Erythroblast (primary cell): ENCODE data around the gene AHCYL2.
"Not testable (repeated sequence)": the region's sequence is repeated elsewhere in the genome, so short reads cannot be mapped to it uniquely, and the experiment has no call there.

ENCODE experiments used
- DNase-seq, 2 experiments: peaks; one replicate each; lab custom pipeline; 2025; lab: John Stamatoyannopoulos, UW
- GATA1 ChIP-seq: IDR thresholded peaks from 2 replicates; pipeline ENCODE4 v1.6.1; 2011; ENCODE audit warnings: low read depth, mild to moderate bottlenecking, control low read depth, low read length, moderate library complexity
- POLR2A ChIP-seq: IDR thresholded peaks from 2 replicates; pipeline ENCODE4 v1.6.1; 2011; ENCODE audit warnings: mild to moderate bottlenecking, low read length

AHCYL2 gene

GRCh38 chr7:129252128-129252527 is 27.3 kb downstream of the AHCYL2 start:
- DNase-seq = no peak
- TF ChIP-seq POLR2A = no peak
- no peak for TF ChIP-seq GATA1

- not testable (repeated sequence) for DNase-seq
Measured at GRCh38 chr7:129252603-129253002, 27.8 kb downstream of the AHCYL2 start.

- TF ChIP-seq POLR2A (no peak), GATA1 (no peak)
- no peak for DNase-seq
Measured at GRCh38 chr7:129255800-129256199, 31.0 kb downstream of the AHCYL2 start.

- TF ChIP-seq POLR2A (no peak), GATA1 (no peak)
- DNase-seq = no peak
Measured at GRCh38 chr7:129256221-129256620, 31.4 kb downstream of the AHCYL2 start.

- DNase-seq = no peak
- no peak for TF ChIP-seq POLR2A
Measured at GRCh38 chr7:129257168-129257567, 32.3 kb downstream of the AHCYL2 start.

GRCh38 chr7:129258649-129259389 is 34.0 kb downstream of the AHCYL2 start:
- no peak for TF ChIP-seq GATA1
- no peak for TF ChIP-seq POLR2A
- DNase-seq = no peak

- no peak for DNase-seq
Measured at GRCh38 chr7:129262324-129262723, 37.5 kb downstream of the AHCYL2 start.

GRCh38 chr7:129263168-129263567 is 38.3 kb downstream of the AHCYL2 start:
- TF ChIP-seq POLR2A = no peak
- TF ChIP-seq GATA1 = no peak
- DNase-seq = no peak

More at GRCh38 chr7:129262324-129262723, 37.5 kb downstream of the AHCYL2 start:
- TF ChIP-seq GATA1 = no peak
- TF ChIP-seq POLR2A = no peak

GRCh38 chr7:129264534-129264933 is 39.7 kb downstream of the AHCYL2 start:
- no peak for DNase-seq
- no peak for TF ChIP-seq POLR2A
- no peak for TF ChIP-seq GATA1

- DNase-seq = no peak
Measured at GRCh38 chr7:129265328-129265727, 40.5 kb downstream of the AHCYL2 start.

GRCh38 chr7:129266181-129266580 is 41.4 kb downstream of the AHCYL2 start:
- no peak for DNase-seq
- no peak for TF ChIP-seq POLR2A
- TF ChIP-seq GATA1 = no peak

More at GRCh38 chr7:129265328-129265727, 40.5 kb downstream of the AHCYL2 start:
- TF ChIP-seq GATA1 = no peak
- TF ChIP-seq POLR2A = no peak

- TF ChIP-seq POLR2A (no peak), GATA1 (no peak)
Measured at GRCh38 chr7:129270077-129270476, 45.2 kb downstream of the AHCYL2 start.

GRCh38 chr7:129271500-129272355 is 46.9 kb downstream of the AHCYL2 start:
- TF ChIP-seq GATA1 = no peak
- no peak for TF ChIP-seq POLR2A
- DNase-seq = peak; percentile 72 to 78

More at GRCh38 chr7:129270077-129270476, 45.2 kb downstream of the AHCYL2 start:
- no peak for DNase-seq

- TF ChIP-seq GATA1 (no peak), POLR2A (no peak)
- DNase-seq = no peak
Measured at GRCh38 chr7:129273936-129274335, 49.1 kb downstream of the AHCYL2 start.
